ENCODE data around the gene TMEM220. TPM values are rescaled to one million over a fixed set of nuclear protein-coding genes. Genes with fewer than 3 reads are reported as not detected.

The TMEM220 gene
- total RNA-seq, 1 experiment from 2014 or later: 3.9 TPM

- Histone ChIP-seq H3K4me3 (ENCODE audit: low read length) (no peak overlapping the region), H3K9me3 (ENCODE audit: low read length) (no peaks in the 10 kb centered on the region), H3K27ac (ENCODE audit: low read length) (no peak overlapping the region), H3F3A (ENCODE audit: low read length, unreplicated experiment) (no peaks in the 10 kb centered on the region), H2AFZ (ENCODE audit: low read length) (no peak overlapping the region), H3K9ac (ENCODE audit: low read length) (no peak overlapping the region), H3K36me3 (ENCODE audit: low read depth, low read length) (no peaks in the 10 kb centered on the region), H3K4me1 (ENCODE audit: insufficient read depth, low read length) (no peaks in the 10 kb centered on the region), H3K27me3 (ENCODE audit: low read length) (no peaks in the 10 kb centered on the region), H3K79me2 (ENCODE audit: low read length) (no peaks in the 10 kb centered on the region), H3K9me2 (replicated peaks; ENCODE audit: low read length) (no peaks in the 10 kb centered on the region), H3K4me2 (ENCODE audit: low read length) (no peak overlapping the region), H4K20me1 (ENCODE audit: low read length) (no peaks in the 10 kb centered on the region)
- no peak for TF ChIP-seq CTCF (conservative IDR thresholded peaks at IDR 0.05; ENCODE audit: low read depth, low read length)
- no peak for TF ChIP-seq EZH2phosphoT487 (IDR thresholded peaks at IDR 0.05; ENCODE audit: borderline replicate concordance, low read length)
- TF ChIP-seq EZH2 (IDR thresholded peaks at IDR 0.05; ENCODE audit: low read length, unreplicated experiment): no peak
- CTCF ChIA-PET: no interaction called here
- DNase-seq (no peak), ATAC-seq (no peak)
- BruUV-seq (replicated peaks): no TSS peak
- intact Hi-C loops (cut with micrococcal nuclease): no loop called here
- POLR2A ChIA-PET (ENCODE audit: unreplicated experiment): interaction anchor here (0.6 kb wide), 1 partner anchor 47 kb away, joined by 5 read pairs; no protein-coding TSS in a partner anchor
Observed at GRCh38 chr17:10777890-10778289, 48.1 kb upstream of the TMEM220 start.

GRCh38 chr17:10777131-10777807 lies 47.4 kb upstream of the TMEM220 start:
- H3K27ac ChIP-seq (ENCODE audit: low read length): no peak overlapping the region
- H3K27me3 ChIP-seq (ENCODE audit: low read length): no peaks in the 10 kb centered on the region
- CTCF ChIA-PET: no interaction called here
- H3K4me3 ChIP-seq (ENCODE audit: low read length): no peak overlapping the region
- no peaks in the 10 kb centered on the region for H3K4me1 ChIP-seq (ENCODE audit: insufficient read depth, low read length)
- DNase-seq (no peak), ATAC-seq (no peak)
- H3K9me2 ChIP-seq (replicated peaks; ENCODE audit: low read length): no peaks in the 10 kb centered on the region
- intact Hi-C loops (cut with micrococcal nuclease): no loop called here
- no peak overlapping the region for H2AFZ ChIP-seq (ENCODE audit: low read length)
- no peaks in the 10 kb centered on the region for H3F3A ChIP-seq (ENCODE audit: low read length, unreplicated experiment)
- H3K9ac ChIP-seq (ENCODE audit: low read length): no peak overlapping the region
- POLR2A ChIA-PET (ENCODE audit: unreplicated experiment): no interaction called here
- H3K79me2 ChIP-seq (ENCODE audit: low read length): no peaks in the 10 kb centered on the region
- no peaks in the 10 kb centered on the region for H3K9me3 ChIP-seq (ENCODE audit: low read length)
- no peak overlapping the region for H3K4me2 ChIP-seq (ENCODE audit: low read length)
- H3K36me3 ChIP-seq (ENCODE audit: low read depth, low read length): no peaks in the 10 kb centered on the region; the same call in 1 of the 2 replicates
- TF ChIP-seq CTCF (conservative IDR thresholded peaks at IDR 0.05; ENCODE audit: low read depth, low read length): no peak
- no peaks in the 10 kb centered on the region for H4K20me1 ChIP-seq (ENCODE audit: low read length)
- BruUV-seq (replicated peaks): no TSS peak

- Histone ChIP-seq H3K27me3 (ENCODE audit: low read length) (no peaks in the 10 kb centered on the region), H3K4me2 (ENCODE audit: low read length) (no peak overlapping the region), H3K9me3 (ENCODE audit: low read length) (no peaks in the 10 kb centered on the region), H3K4me1 (ENCODE audit: insufficient read depth, low read length) (no peaks in the 10 kb centered on the region), H2AFZ (ENCODE audit: low read length) (no peak overlapping the region), H4K20me1 (ENCODE audit: low read length) (no peaks in the 10 kb centered on the region), H3K79me2 (ENCODE audit: low read length) (no peaks in the 10 kb centered on the region), H3K36me3 (ENCODE audit: low read depth, low read length) (no peaks in the 10 kb centered on the region; the same call in 1 of the 2 replicates), H3K27ac (ENCODE audit: low read length) (no peak overlapping the region), H3K9me2 (replicated peaks; ENCODE audit: low read length) (no peaks in the 10 kb centered on the region), H3K4me3 (ENCODE audit: low read length) (no peak overlapping the region), H3K9ac (ENCODE audit: low read length) (no peak overlapping the region), H3F3A (ENCODE audit: low read length, unreplicated experiment) (no peaks in the 10 kb centered on the region)
- no TSS peak for BruUV-seq (replicated peaks)
- TF ChIP-seq CTCF (conservative IDR thresholded peaks at IDR 0.05; ENCODE audit: low read depth, low read length) (no peak), EZH2 (IDR thresholded peaks at IDR 0.05; ENCODE audit: low read length, unreplicated experiment) (no peak)
- CTCF ChIA-PET: no interaction called here
- intact Hi-C loops (cut with micrococcal nuclease): no loop called here
- DNase-seq (no peak), ATAC-seq (no peak)
- POLR2A ChIA-PET (ENCODE audit: unreplicated experiment): no interaction called here
Observed at GRCh38 chr17:10776381-10776780, 46.6 kb upstream of the TMEM220 start.
